Left forelimb (tissue), 1 donor: ENCODE measurements around the gene SDHAF2.
A peak's percentile ranks its signal among the peaks of the same experiment; 100 is the strongest.
"Not testable (repeated sequence)": the region's sequence is repeated elsewhere in the genome, so short reads cannot be mapped to it uniquely, and the experiment has no call there.

Experiments used
- DNase-seq: peaks from one replicate; pipeline ENCODE4 v3.0.0-alpha.2; 2018; ENCODE audit warnings: low spot score

SDHAF2 gene

GRCh38 chr11:61429691-61430582 lies at the start of gene SDHAF2, which contains the start of gene CPSF7:
TSS of gene SDHAF2 (plus strand) at chr11:61430124. CDS start at chr11:61430147, 23 bp downstream.
TSS of gene CPSF7 (minus strand) at chr11:61429975. CDS start at chr11:61429235, 740 bp downstream.
- DNase-seq = peak; percentile 99

- DNase-seq = no peak
Observed at GRCh38 chr11:61380884-61381283, 49.0 kb upstream of the SDHAF2 start.

- DNase-seq = not testable (repeated sequence)
Observed at GRCh38 chr11:61383859-61384258, 46.1 kb upstream of the SDHAF2 start.

- DNase-seq = no peak
Observed at GRCh38 chr11:61384271-61385242, 45.4 kb upstream of the SDHAF2 start.

- DNase-seq = no peak
Observed at GRCh38 chr11:61390161-61390560, 39.8 kb upstream of the SDHAF2 start.

- DNase-seq = no peak
Observed at GRCh38 chr11:61392981-61393595, 36.8 kb upstream of the SDHAF2 start.

- DNase-seq = no peak
Observed at GRCh38 chr11:61401173-61401572, 28.8 kb upstream of the SDHAF2 start.

- DNase-seq = no peak
Observed at GRCh38 chr11:61401573-61401972, 28.4 kb upstream of the SDHAF2 start.

GRCh38 chr11:61403658-61404057 lies 26.3 kb upstream of the SDHAF2 start:
- DNase-seq = no peak

- no peak for DNase-seq
Observed at GRCh38 chr11:61404103-61404502, 25.8 kb upstream of the SDHAF2 start.

GRCh38 chr11:61404641-61405040 lies 25.3 kb upstream of the SDHAF2 start:
- DNase-seq = no peak

- no peak for DNase-seq
Observed at GRCh38 chr11:61406067-61406466, 23.9 kb upstream of the SDHAF2 start.

- DNase-seq = no peak
Observed at GRCh38 chr11:61406991-61407728, 22.8 kb upstream of the SDHAF2 start.

GRCh38 chr11:61411589-61411988 lies 18.3 kb upstream of the SDHAF2 start:
- DNase-seq = no peak

- no peak for DNase-seq
Observed at GRCh38 chr11:61413496-61413895, 16.4 kb upstream of the SDHAF2 start.

- DNase-seq = no peak
Observed at GRCh38 chr11:61414547-61414946, 15.4 kb upstream of the SDHAF2 start.

- DNase-seq = no peak
Observed at GRCh38 chr11:61415381-61415780, 14.5 kb upstream of the SDHAF2 start.

- no peak for DNase-seq
Observed at GRCh38 chr11:61416941-61417340, 13.0 kb upstream of the SDHAF2 start.

- DNase-seq = no peak
Observed at GRCh38 chr11:61417670-61418069, 12.3 kb upstream of the SDHAF2 start.

- no peak for DNase-seq
Observed at GRCh38 chr11:61418136-61418535, 11.8 kb upstream of the SDHAF2 start.

- DNase-seq = no peak
Observed at GRCh38 chr11:61422226-61422625, 7.7 kb upstream of the SDHAF2 start.
